ENCODE data around the gene PAFAH1B2.
"Not testable (repeated sequence)": the region's sequence is repeated elsewhere in the genome, so short reads cannot be mapped to it uniquely, and the experiment has no call there.

GRCh38 chr11:117209351-117210125 lies 65.5 kb downstream of the PAFAH1B2 start:
- TF ChIP-seq CTCF, POLR2A (IDR thresholded peaks at IDR 0.05): not testable (repeated sequence)

All from breast epithelium (tissue), 3 donors.